ENCODE measurements around the gene SAMHD1. TPM values are rescaled to one million over a fixed set of nuclear protein-coding genes. Genes with fewer than 3 reads are reported as not detected.

SAMHD1 gene
- total RNA-seq, 4 donors from 2014 or later = 76.8 to 172 (median 104) TPM

GRCh38 chr20:36862857-36863668 lies 88.4 kb downstream of the SAMHD1 start:
- Histone ChIP-seq H3K4me3 (peak overlapping the region; percentile 45 to 71), H3K36me3 (no peaks in the 10 kb centered on the region), H3K27ac (peak overlapping the region; percentile 94 to 96), H3K9me3 (no peaks in the 10 kb centered on the region), H3K4me1 (peaks cover 0 to 16% of the 10 kb centered on the region in 2 donors), H3K27me3 (no peaks in the 10 kb centered on the region)
- intact Hi-C loops (cut with DNase I; ENCODE audit: low total_unique reads) = no loop called here
- TF ChIP-seq POLR2A (IDR thresholded peaks at IDR 0.05) (peak; percentile 46 to 58), CTCF (IDR thresholded peaks at IDR 0.05) (no peak)
- DNase-seq = no peak

GRCh38 chr20:36861875-36862801 lies 89.4 kb downstream of the SAMHD1 start:
- Histone ChIP-seq H3K9me3 (no peaks in the 10 kb centered on the region), H3K4me3 (peak overlapping the region; percentile 45 to 71), H3K27me3 (no peaks in the 10 kb centered on the region), H3K27ac (peak overlapping the region; percentile 94 to 96), H3K4me1 (peaks cover 0 to 23% of the 10 kb centered on the region in 2 donors), H3K36me3 (no peaks in the 10 kb centered on the region)
- peak; percentile 90 to 93 for DNase-seq
- TF ChIP-seq CTCF (IDR thresholded peaks at IDR 0.05) = no peak
- TF ChIP-seq POLR2A (IDR thresholded peaks at IDR 0.05) = peak; percentile 65 to 85
- intact Hi-C loops (cut with DNase I; ENCODE audit: low total_unique reads) = no loop called here

GRCh38 chr20:36861625-36861874 lies 90.0 kb downstream of the SAMHD1 start:
- no peaks in the 10 kb centered on the region for H3K36me3 ChIP-seq
- intact Hi-C loops (cut with DNase I; ENCODE audit: low total_unique reads) = no loop called here
- no peak for TF ChIP-seq CTCF (IDR thresholded peaks at IDR 0.05)
- peaks cover 0 to 29% of the 10 kb centered on the region in 2 donors for H3K4me1 ChIP-seq
- H3K4me3 ChIP-seq = peak overlapping the region; percentile 45 to 71
- peak overlapping the region; percentile 94 to 96 for H3K27ac ChIP-seq
- no peaks in the 10 kb centered on the region for H3K27me3 ChIP-seq
- DNase-seq = no peak
- H3K9me3 ChIP-seq = no peaks in the 10 kb centered on the region

- H3K27me3 ChIP-seq = no peaks in the 10 kb centered on the region
- peaks cover 0 to 34% of the 10 kb centered on the region in 2 donors for H3K4me1 ChIP-seq
- DNase-seq = no peak
- intact Hi-C loops (cut with DNase I; ENCODE audit: low total_unique reads) = no loop called here
- H3K27ac ChIP-seq = peak overlapping the region; percentile 94 to 96
- H3K36me3 ChIP-seq = no peaks in the 10 kb centered on the region
- no peaks in the 10 kb centered on the region for H3K9me3 ChIP-seq
- peak overlapping the region; percentile 45 to 71 for H3K4me3 ChIP-seq
- TF ChIP-seq POLR2A (IDR thresholded peaks at IDR 0.05) (no peak), CTCF (IDR thresholded peaks at IDR 0.05) (no peak)
Observed at GRCh38 chr20:36860811-36861624, 90.5 kb downstream of the SAMHD1 start.

All from uterus (tissue), 4 donors.